Measurements from ENCODE around the gene HSPB7.
"Not testable (repeated sequence)": the region's sequence is repeated elsewhere in the genome, so short reads cannot be mapped to it uniquely, and the experiment has no call there.

DNA sequence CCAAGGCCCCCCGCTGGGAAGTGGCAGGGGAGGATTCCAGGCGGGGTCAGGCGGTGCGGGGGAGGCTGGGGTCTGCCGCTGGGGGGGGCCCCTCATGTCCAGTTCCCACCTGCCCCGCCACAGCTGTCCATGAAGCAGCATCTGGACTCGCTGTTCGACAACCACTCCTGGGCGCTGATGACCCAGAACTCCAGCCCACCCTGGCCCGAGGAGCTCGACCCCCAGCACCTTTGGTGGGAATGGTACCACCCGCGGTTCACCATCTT, 11.1 kb upstream of the HSPB7 start:
- TF ChIP-seq POLR2A (IDR thresholded peaks at IDR 0.05; ENCODE audit: low read depth, low read length); POLR2AphosphoS5 (IDR thresholded peaks at IDR 0.05; ENCODE audit: low read depth, low read length); TAF1 (IDR thresholded peaks at IDR 0.05; ENCODE audit: borderline replicate concordance, low read depth, low read length): not testable (repeated sequence)
